ENCODE results near the gene SLC25A41. TPM values are rescaled to one million over a fixed set of nuclear protein-coding genes. Genes with fewer than 3 reads are reported as not detected.

The SLC25A41 gene
- polyA plus RNA-seq, 1 donor (not counting 4 experiments of a cell fraction or from before 2014, with no cell fraction given), result not detected

- no peaks in the 10 kb centered on the region for H3K9me1 ChIP-seq (ENCODE audit: control insufficient read depth, extremely low read depth, insufficient read depth, low read length)
- FAIRE-seq (no peak), DNase-seq (ENCODE audit: low read depth, low spot score) (no peak)
- dilution Hi-C loops (cut with MboI; ENCODE audit: extremely low pct_ligation_motif_present, low sequenced_read_pairs), result no loop called here
- no peak overlapping the region for H2AFZ ChIP-seq (ENCODE audit: control insufficient read depth, low read length)
- no peak for TF ChIP-seq CTCF (optimal IDR thresholded peaks at IDR 0.05 in 1 of 3, IDR thresholded peaks at IDR 0.05 in 1 of 3, conservative IDR thresholded peaks at IDR 0.05 in 1 of 3; ENCODE audit: extremely low read depth in 1 of 3, insufficient read depth in 2 of 3, low read length in 3 of 3)
- TF ChIP-seq EZH2 (IDR thresholded peaks at IDR 0.05; ENCODE audit: low read length), result no peak
- H3K4me2 ChIP-seq (ENCODE audit: control insufficient read depth, extremely low read depth, insufficient read depth, low read depth, low read length), result no peak overlapping the region
- H3K79me2 ChIP-seq (ENCODE audit: control insufficient read depth, insufficient read depth, low read length), result no peaks in the 10 kb centered on the region
- H3K4me1 ChIP-seq (ENCODE audit: control insufficient read depth, extremely low read depth, insufficient read depth, low read length), result peaks cover 5% of the 10 kb centered on the region
- H3K36me3 ChIP-seq (ENCODE audit: control insufficient read depth in 2 of 2, extremely low read depth in 1 of 2, insufficient read depth in 2 of 2, low read length in 2 of 2), result peaks cover 0 to 6% of the 10 kb centered on the region in 2 experiments
- no peaks in the 10 kb centered on the region for H4K20me1 ChIP-seq (ENCODE audit: control insufficient read depth, extremely low read depth, insufficient read depth, low read length)
- H3K4me3 ChIP-seq (ENCODE audit: control insufficient read depth in 2 of 3, extremely low read depth in 1 of 3, insufficient read depth in 2 of 3, low read depth in 1 of 3, low read length in 3 of 3), result no peak overlapping the region
- no peak overlapping the region for H3K27ac ChIP-seq (ENCODE audit: control insufficient read depth, insufficient read depth, low read length)
- peaks cover 11% of the 10 kb centered on the region for H3K27me3 ChIP-seq (ENCODE audit: control insufficient read depth, extremely low read depth, insufficient read depth, low read length)
- H3K9me3 ChIP-seq (ENCODE audit: control insufficient read depth, low read depth, low read length), result no peaks in the 10 kb centered on the region
- no peak overlapping the region for H3K9ac ChIP-seq (ENCODE audit: control insufficient read depth, extremely low read depth, insufficient read depth, low read length)
Observed at GRCh38 chr19:6471076-6471475, 37.5 kb upstream of the SLC25A41 start.

- Histone ChIP-seq H3K4me1 (ENCODE audit: control insufficient read depth, extremely low read depth, insufficient read depth, low read length) (no peaks in the 10 kb centered on the region), H2AFZ (ENCODE audit: control insufficient read depth, low read length) (no peak overlapping the region), H3K36me3 (ENCODE audit: control insufficient read depth in 2 of 2, extremely low read depth in 1 of 2, insufficient read depth in 2 of 2, low read length in 2 of 2) (peaks cover 0 to 6% of the 10 kb centered on the region in 2 experiments), H3K27ac (ENCODE audit: control insufficient read depth, insufficient read depth, low read length) (no peak overlapping the region), H3K79me2 (ENCODE audit: control insufficient read depth, insufficient read depth, low read length) (no peaks in the 10 kb centered on the region), H4K20me1 (ENCODE audit: control insufficient read depth, extremely low read depth, insufficient read depth, low read length) (no peaks in the 10 kb centered on the region), H3K9me3 (ENCODE audit: control insufficient read depth, low read depth, low read length) (no peaks in the 10 kb centered on the region), H3K4me2 (ENCODE audit: control insufficient read depth, extremely low read depth, insufficient read depth, low read depth, low read length) (no peak overlapping the region), H3K27me3 (ENCODE audit: control insufficient read depth, extremely low read depth, insufficient read depth, low read length) (peaks cover 2% of the 10 kb centered on the region), H3K9me1 (ENCODE audit: control insufficient read depth, extremely low read depth, insufficient read depth, low read length) (no peaks in the 10 kb centered on the region), H3K4me3 (ENCODE audit: control insufficient read depth in 2 of 3, extremely low read depth in 1 of 3, insufficient read depth in 2 of 3, low read depth in 1 of 3, low read length in 3 of 3) (no peak overlapping the region), H3K9ac (ENCODE audit: control insufficient read depth, extremely low read depth, insufficient read depth, low read length) (no peak overlapping the region)
- dilution Hi-C loops (cut with MboI; ENCODE audit: extremely low pct_ligation_motif_present, low sequenced_read_pairs), result no loop called here
- no peak for FAIRE-seq
- TF ChIP-seq CTCF (optimal IDR thresholded peaks at IDR 0.05 in 1 of 3, IDR thresholded peaks at IDR 0.05 in 1 of 3, conservative IDR thresholded peaks at IDR 0.05 in 1 of 3; ENCODE audit: extremely low read depth in 1 of 3, insufficient read depth in 2 of 3, low read length in 3 of 3), result no peak
- no peak for TF ChIP-seq EZH2 (IDR thresholded peaks at IDR 0.05; ENCODE audit: low read length)
- DNase-seq (ENCODE audit: low read depth, low spot score), result no peak
Observed at GRCh38 chr19:6470173-6470572, 36.6 kb upstream of the SLC25A41 start.
